T-helper 1 cell (primary cell): ENCODE results near the gene ASF1A.

Experiments used
- DNase-seq, 5 donors: peaks; one replicate each; pipeline ENCODE4 v3.0.0-alpha.2; 2012 to 2020

Gene ASF1A

DNA sequence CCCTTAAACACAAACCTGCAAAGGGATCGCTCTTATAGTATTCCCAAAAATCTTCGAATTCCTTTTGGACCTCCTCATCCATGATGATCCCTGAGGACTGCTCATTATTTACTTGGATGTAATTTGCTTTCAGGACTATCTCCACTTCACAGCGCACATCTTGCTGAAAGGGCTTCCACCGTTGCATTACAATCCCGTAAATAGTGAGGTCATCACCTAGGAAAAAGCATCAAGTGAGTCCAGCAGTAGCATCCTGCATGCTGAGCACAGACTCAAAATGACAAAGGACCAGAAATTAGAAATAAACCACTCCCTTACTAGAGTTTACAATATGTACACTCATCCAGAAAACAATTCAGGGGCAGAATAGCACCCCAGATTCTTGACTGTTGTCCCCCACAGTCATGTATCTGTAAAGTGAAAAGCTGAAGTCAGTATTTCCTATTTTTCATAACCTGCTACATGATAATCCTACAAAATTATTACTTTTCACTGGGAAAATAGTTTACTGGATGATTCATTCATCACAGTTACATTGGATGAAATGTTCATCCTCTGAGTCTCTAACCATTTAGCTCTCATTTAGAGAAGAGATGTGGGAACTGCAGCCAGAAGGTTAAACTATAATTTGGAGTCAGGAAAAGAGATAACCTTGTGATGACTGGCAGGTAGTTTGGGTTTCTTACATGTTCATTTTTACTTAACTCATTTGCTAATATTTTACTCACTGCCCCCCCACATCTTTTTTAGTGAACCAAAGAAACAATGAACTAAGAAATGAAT, 23.8 kb downstream of the ASF1A start:
- no peak for DNase-seq

DNA sequence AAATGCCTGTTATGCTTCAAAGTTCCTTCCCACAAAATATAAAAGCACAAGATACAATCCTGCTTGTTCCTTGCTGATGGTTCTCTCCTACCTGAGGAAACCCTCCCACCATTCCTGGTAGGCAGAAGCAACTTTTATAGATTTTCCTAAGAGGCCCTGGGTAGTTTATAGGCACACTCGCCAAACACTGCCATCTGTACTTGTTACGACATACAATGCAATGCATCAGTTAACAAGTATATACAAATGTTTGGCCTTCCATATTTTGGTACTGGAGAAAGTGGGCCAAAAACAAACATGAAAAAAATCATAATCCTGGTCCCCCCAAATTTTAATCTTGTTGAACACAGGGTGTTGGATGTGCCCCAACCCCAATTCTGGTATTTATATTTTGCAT, 24.4 kb downstream of the ASF1A start:
- no peak for DNase-seq

DNA sequence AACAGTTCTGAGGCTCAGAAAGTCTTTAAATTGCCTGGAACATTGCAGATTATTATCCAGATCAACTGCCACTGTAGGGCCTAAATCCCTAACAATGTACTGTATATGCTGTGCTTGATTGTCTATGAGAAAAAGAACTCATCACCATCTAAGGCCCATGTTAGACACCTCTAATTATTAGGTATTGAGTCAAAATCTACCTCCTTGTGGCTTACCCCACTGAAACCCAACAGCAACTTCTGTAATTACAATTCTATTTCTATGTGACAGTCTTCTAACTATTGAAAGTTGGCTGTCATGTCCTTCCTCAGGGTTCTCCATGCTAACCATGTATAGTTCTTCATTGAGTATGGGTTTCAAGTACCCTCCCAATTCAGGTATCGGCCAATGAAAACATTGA, 27.1 kb downstream of the ASF1A start:
- DNase-seq = no peak

DNA sequence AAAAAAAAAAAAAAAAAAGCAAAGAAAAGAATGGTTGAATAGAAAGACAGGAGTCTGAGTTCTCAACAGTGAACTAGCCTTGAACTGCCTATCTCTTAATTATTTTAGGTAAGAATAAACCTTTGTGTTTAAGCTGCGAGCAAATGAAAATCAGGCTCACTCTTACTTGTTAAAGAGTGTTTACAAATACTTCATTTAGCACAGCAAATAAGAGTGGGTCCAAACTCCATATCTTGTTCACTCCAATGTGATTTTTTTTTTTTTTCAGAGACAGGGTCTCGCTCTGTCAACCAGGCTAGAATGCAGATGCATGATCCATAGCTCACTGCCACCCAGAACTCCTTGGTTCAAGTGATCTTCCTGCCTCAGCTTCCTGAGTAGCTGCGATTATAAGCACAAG, 29.1 kb downstream of the ASF1A start:
- DNase-seq = no peak

DNA sequence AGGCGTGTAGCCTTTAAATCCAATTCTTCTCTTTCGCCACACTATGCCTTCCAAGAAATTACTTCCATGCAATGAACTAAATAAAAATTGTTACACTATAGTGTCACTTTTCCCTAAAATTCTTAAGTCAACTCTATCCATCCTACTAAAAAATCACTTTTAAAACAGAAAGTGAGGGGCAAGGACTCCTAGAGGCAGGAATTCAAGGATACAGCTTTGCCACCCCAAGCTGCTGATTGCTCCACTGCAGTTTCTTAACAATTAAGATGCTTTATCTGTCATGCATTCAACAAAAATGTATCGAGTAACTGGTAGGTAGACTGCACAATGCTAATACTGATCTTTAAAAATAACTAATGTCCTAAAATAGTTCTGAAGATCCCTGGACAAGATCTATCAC, 36.7 kb downstream of the ASF1A start:
- no peak for DNase-seq

DNA sequence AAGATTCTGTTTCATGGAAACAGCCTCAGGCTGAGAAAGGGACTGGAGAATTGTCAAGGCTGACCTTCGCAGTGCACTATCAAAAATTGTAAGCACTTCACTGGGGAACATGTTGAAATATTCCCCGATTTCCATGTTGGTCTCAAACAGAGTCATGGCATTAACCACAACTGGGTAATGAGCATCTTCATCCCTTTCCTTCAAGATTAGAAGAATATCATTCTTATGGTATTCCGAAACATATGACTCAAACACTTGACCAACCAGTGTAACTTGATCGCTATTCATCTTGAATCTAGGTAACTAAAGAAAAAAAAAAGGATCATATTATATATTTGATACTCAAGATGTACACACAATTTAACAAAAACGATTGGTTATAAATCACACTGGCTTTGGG, 37.5 kb downstream of the ASF1A start:
- no peak for DNase-seq

DNA sequence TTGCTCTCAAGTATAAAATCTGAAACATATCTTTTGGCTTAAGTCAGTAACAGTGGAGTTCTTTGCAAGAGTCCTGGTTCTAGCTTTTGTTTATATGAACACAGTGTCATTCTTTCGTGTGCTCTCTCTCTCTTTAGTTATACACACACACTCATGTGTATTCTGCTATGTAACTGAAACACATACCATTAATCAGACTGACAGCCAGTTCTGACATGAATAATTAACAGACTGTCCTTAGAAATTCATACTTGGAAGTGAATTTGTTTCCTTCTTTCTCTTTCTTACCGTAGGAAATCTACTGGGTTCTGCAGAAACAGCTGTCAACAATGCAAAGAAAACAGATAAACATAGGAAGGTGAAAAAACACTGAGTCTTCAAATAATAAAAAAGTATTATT, 38.5 kb downstream of the ASF1A start:
- no peak for DNase-seq

DNA sequence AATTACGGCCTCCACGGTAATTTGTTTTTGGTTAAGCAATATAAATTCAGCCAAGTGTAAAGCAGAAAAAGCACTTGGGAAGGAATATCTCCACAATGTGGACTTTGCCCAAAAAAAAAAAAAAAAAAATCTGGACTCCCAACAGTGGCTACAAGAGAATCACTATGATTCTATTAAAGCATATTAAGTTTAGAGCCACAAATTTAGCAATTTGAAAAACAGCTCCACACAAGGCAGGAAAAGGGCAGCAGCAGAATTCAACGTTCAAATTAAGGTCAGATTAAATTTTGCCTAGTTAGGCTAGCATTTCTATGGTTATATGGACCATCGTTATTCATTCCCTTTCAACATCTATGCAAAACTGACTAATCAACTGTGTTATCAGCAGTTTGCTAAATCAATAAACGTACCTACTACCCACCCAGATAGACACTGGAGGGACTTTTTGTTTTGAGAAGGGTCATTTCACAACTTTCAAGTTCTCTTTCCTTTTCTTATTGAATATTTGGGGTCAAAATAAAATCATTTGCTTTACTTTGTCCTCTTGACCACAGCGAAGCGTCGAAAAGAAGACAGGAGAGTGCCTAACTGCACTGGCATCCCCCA, 40.0 kb downstream of the ASF1A start:
- no peak for DNase-seq

DNA sequence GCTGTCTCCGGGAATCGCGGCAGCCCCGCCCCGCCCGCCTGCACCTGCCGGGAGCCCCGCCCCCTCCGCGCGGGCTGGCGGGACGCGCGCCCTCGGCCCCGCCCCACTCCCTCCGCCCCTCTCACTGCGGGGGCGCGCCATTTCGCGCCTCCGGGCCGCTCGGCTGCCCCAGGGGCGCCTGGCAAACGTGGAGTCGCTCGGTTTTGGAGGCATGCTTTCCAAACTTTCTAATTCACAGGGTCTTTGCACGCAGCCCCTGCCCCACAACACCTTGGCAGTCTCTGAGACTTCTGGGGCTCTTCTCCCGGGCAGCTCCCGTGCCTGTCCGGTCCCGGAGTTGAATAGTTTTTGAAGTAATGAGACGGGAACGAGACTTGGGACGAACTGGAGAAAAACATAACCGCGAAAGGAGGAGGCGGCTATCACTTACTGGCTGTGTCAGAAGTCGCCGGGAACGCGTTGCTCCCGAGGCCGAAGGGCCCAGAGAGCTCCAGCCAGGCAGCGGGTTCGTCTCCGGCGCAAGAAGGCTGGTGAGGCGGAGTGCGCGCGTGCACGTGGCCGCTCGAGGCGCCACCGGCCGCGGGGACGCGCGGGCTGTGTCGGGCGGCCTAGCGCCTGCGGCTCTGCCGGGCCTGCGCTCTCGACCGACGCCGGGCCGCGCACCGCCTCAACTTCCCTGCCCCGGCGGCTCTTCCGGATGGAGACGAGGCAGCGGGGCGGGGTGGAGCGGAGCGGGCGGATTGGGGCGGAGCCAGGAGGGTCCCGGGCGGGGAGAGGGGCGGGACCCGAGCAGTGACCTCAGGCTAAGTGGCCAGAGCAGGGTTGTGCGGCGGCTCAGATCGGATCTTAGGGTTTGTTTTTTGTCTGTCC, 40.7 kb downstream of the ASF1A start, which contains the start of gene MCM9:
Gene MCM9, minus strand, starts transcription at position 699 of the 870 bp plus-strand sequence. CDS start 3,436 bp downstream, outside the sequence.
- DNase-seq = peak; percentile 80 to 92 (median 81)

DNA sequence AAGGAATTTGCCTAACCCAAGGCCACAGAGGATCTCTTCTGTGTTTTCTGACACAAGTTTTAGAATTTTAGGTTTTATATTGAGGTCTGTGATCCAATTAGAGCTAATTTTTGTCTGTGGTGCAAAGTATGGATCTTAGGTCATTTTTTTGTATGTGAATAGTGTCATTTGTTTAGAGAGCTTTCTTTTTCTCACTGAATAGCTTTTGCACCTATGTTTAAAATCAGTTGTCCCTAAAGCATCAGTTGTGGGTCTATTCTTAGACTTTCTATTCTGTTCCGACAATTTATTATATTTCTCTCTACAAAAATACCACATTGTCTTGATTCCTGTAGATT, 41.3 kb downstream of the ASF1A start:
- DNase-seq = no peak

DNA sequence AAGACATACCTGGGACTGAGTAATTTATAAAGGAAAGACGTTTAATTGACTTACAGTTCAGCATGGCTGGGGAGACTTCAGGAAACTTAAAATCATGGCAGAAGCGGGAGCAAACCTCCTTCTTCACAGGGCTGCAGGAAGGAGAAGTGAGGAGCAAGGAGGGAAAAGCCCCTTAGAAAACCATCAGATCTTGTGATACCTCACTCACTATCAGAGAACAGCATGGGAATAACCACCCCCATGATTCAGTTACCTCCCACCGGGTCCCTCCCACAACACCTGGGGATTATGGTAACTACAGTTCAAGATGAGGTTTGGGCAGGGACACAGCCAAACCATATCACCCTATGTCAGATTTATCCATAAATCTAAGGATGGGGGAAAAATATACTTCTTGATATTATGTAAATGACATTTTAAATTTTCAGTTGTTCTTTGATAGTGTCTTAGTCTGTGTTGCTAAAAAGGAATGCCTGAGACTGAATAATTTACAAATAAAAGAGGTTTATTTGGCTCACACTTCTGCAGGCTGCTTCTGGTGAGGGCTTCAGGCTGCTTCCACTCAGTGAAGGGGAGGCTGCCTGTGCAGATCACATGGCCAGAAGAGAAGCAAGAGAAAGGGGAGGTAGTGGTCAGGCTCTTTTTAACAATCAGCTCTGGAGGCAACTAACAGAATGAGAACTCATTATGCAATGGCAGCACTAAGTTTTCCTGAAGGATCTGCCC, 42.2 kb downstream of the ASF1A start:
- DNase-seq = no peak

DNA sequence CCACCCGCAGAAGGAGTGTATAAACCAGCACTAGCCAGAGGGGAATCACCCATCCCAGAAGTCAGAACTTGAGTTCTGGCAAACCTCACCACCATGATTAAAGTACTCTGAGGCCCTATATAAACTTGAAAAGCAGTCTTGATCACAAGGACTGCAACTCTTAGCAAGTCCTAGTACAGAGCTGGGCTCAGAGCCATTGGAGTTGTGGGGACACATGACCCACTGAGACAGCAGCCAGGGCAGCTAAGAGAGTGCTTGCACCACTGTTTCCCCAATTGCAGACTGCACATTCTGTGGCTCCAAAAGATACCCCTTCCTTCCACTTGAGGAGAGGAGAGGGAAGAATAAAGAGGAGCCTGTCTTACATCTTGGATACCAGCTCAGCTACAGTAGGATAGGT, 45.7 kb downstream of the ASF1A start:
- DNase-seq = no peak

DNA sequence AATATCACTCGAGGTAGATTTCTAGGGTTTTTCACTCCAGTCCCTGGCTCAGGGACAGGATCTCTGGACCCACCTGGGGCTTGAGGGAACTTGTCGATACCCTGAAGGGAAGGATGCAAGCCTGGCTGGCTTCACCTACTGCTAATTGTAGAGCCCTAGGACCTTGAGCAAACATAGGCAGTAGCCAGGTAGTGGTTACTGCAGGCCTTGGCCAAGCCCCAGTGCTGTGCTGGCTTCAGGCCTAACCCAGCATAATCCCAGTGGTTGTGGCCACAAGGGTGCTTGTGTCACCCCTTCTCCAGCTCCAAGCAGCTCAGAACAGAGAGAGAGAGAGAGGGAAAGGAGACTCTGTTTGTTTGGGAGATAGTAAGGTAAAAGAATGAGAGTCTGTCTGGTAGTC, 46.8 kb downstream of the ASF1A start:
- no peak for DNase-seq

DNA sequence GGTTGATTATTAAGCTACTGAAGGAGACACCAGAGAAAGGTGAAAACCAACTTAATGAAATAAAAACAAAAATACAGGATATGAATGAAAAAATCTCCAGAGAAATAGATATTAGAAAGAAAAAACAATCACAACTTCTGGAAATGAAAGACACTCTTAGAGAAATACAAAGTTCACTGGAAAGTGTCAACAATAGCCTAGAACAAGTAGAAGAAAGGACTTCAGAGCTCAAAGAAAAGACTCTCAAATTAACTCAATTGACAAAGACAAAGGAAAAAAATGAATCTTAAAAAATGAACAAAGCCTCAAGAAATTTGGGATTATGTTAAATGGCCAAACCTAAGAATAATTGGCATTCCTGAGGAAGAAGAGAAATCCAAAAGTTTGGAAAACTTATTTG, 51.3 kb downstream of the ASF1A start:
- no peak for DNase-seq

DNA sequence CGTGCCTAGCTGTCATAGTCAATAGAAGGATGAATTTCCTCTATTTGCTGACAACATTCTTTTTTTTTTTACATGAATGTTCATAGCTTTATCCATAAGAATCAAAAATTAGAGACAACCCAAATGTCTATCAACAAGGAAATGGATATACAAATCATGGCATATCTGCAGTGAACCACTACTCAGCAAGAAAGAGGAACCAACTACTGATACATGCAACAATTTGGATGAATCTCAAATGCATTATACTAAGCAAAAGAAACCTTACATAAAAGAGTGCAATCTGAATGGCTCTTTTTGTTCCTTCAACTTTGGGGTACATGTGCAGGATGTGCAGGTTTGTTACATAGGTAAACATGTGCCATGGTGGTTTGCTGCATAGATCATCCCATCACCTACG, 58.7 kb downstream of the ASF1A start:
- DNase-seq = no peak

DNA sequence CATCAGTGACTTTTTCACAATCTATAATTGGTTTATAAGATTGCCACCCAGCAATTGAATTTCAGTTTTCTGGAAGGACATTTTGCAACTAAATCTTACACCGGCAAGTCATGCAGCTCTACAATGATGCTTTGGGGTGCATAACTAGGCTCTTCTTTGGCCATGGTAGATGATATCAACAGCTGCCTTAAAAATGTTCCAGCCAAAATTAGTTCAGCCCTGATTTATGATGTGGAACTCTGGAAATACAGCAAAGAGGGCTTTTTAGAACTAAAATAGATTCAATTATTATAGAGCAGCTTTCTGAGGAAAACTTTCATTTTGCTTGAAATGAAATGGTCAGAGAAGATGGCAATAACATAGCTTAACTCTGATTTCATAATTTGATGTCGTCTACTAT, 59.4 kb downstream of the ASF1A start:
- no peak for DNase-seq
